NCI-H1092 treated with DMSO at 0.1 percent for 48 hours (cell line): Measurements from ENCODE around the gene HACD2.
A peak's percentile ranks its signal among the peaks of the same experiment; 100 is the strongest.

Source experiments
- DNase-seq: peaks from one replicate; lab custom pipeline; 2025; lab: John Stamatoyannopoulos, UW

Gene HACD2

DNA sequence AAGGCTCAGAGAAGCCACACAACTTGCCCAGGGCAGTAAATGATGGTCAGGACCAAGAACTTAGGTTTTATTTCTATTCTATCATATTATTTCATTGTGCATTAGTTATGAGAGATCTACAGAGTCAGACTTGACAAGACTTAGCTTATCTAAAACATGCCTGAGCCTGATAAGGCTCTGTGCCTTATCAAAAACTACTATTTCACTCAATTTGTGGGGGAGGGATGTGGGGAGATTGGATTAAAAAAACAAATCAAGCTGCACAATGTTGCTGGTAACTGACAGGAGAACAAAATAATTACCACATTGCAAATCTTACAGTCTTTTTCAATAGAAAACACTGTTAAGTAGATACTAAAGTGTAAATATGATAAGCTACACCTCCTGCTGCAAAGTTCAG is 16.0 kb downstream of the HACD2 start:
- DNase-seq, result no peak

DNA sequence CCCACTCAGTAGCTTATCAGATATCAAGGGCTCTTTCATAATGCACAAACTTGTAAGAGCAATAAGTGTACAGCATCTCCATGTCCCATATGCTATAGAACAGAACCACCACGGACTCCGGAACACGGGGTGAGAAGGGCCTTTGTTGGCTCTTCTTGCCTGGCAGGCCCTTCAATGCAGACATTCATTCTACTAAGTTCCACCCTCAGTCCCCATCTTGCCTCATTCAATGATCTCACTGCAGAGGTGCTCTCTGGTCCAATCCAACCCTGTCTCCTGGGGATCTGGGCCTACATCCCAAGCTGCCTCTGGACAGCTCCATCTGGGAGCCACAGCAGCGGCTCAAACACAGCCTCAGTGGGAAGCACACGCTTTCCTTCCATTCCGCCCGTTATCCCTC is 16.8 kb downstream of the HACD2 start:
- no peak for DNase-seq

DNA sequence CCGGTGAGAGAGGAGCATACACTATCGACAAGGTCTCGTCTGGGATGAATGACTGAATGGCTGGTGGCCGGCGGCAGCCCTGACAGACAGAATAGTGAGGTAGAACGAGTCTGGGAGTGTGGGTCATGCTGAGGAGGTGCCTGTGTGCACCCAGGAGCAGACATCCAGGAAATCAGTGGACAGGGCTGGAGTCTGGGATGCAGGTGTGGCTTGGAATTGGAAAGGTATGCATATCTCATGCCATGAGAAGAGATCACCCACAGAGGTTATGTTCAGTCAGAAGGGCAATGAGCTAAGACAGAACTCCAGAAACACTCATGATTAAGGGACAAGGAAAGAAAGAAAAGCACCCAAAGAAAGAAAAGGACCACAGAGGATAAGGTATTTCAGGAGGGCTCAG is 20.8 kb downstream of the HACD2 start:
- no peak for DNase-seq

DNA sequence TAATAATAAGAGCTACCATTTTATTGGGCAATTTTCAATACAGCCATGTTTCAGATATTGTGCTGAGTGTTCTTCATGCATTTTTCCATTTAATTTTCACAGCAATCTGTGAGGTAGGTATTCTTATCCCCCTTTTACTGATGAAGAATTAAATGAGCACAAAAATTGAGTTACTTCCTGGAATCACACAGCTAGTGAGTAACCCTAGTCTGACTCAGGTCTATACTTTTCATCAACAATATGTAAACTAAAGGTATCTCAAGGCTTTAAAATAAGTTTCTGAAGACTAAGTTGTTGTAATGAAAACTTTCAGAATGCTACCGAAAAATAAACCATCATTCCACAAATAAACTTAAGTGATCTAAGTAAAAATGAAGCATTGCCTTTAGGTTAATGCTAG is 22.3 kb downstream of the HACD2 start:
- no peak for DNase-seq

DNA sequence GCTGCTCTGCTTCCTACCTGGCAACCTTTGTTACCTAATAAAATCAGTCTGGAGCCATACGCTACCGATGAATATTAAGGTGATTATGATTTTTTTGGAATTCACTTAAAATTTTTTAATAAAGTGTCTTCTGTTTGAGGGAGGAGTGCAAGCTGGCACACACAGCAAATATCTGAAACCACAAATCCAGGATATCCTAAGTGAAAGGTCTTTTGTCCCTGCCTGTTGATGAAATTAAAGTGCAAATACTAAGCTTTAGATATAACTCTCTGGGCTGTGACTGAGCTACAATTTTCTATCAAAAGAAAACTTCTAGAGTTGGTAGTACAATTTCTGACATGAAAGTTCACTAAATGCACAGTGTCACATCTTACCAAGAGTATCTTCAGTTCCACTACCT is 23.7 kb downstream of the HACD2 start:
- no peak for DNase-seq

DNA sequence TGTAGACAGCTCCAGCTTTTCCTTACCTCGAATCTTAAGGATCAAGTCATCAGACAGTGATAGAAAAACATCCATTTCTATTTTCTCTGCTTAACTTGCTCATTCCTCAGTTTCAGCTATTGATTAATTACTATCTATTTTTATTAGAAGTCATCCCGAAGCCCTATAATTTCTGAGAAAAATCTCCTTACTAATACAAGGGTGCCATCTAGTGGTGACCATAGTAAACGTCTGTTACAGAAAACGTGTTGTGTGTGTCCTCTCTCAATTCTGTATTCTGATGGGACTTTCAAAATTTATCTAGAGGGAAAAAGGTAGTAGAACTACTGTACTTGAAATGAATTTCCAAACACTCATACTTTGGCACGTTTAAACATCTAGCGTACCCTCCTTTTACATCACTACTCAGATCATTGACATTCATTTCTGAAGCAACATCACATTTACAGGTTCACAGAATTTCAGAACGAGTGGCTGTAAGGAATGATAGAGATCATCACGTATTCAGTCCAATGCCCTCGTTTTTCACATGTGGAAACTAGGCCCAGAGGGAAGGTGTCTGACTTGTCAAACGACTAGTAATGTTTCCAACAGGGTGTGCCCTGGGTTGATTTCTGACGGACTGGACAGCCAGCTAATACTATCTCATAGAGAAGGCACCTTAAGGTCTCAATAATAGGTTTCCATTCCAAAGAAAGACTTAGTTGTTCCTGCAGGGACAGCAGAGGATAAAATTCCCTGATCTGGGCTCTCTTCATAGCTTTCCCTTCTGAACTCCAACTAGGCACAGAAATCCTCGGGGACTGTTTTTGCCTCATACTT is 25.6 kb downstream of the HACD2 start:
- DNase-seq, result peak; percentile 41

DNA sequence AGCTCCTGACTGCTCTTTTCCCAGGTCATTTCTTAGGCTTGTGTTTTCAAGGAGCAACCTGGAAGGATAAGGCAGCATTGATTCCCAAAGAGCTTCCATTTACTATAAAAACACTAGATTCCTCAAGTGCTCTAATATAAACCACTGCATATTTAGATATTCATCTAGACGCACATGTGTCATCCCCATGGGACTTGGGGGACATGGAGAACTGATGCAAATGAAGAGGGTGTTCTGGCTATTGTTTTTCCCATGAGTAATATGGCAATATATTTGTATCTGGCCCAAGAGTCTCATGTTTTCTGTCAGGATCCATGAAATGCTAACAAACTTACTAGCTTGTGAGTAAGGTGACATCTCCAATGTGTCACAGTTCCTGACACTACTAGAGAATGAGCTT is 31.3 kb downstream of the HACD2 start:
- DNase-seq, result no peak

DNA sequence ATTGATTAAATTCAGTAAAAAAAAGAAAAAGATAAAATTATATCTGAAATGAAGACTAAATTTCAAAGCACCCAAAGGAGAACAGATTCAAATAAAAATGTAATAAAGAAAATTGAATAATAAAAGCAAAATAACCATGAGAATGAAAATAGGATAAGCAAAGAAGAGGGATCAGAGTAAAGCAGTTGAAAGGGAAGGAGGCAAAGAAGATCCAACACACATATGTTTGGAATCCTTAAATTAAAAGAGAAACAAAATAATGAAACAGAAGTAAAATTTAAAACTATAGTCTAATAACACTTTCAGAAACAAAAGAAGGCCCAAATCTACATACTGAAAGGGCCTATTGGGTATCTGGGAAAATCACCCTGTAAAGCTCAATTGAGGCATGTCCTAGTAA is 32.1 kb downstream of the HACD2 start:
- no peak for DNase-seq

DNA sequence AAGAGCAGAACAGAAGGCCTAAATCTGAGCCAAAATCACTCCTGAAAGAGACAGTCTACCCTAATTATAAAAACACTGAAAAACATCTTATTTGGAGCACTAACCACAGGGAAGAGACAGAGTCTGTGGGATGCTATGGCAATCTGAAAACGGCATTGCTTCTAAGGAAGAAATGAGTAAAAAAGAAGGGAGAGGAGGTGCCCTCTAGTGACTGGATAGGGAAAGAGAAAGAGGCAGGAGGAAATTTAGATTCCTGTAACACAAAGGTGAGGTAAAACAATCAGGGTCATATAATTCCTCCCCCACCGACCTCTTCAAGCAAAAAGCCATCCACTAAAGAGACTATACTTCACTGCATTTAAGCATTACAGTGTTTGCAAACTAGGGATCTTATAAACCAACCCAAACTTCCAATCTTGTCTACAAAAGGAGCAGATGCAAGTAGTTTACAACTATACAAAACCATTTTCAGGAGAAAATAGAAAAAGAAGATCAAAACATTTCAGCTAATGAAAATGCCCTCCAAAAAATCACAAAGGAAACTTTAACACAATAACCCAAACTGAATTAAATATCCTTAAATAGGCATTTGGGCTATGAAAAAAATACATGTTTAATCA is 32.6 kb downstream of the HACD2 start:
- DNase-seq, result no peak

DNA sequence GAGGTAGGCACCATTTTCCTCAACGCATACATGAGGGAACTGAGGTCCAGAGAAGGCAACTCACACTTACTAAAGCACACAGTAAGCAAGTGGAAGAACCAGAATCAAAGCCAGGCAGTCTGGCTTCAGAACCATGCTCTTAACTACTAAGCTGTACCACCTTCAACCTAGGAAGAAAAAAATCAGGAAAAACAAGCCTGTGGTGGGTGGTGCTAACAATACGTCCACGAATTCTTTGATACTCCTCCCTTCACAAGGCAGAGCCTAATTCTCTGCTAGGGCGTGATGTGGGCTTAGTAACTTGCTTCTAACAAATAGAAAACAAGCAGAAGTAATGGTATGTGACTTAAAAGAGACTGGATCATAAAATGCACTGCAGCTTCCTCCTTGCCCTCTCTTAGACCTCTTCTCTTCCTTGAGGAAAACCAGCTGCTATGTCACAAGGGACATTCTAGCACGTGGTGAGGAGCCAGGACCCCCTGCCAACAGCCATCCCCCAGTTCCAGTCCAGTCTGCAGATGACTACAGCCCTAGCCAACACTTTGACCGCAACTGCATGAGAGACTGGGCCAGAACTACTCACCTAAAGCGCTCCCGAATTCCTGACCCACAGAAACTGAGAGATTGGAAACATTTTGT is 36.9 kb downstream of the HACD2 start:
- DNase-seq, result no peak

DNA sequence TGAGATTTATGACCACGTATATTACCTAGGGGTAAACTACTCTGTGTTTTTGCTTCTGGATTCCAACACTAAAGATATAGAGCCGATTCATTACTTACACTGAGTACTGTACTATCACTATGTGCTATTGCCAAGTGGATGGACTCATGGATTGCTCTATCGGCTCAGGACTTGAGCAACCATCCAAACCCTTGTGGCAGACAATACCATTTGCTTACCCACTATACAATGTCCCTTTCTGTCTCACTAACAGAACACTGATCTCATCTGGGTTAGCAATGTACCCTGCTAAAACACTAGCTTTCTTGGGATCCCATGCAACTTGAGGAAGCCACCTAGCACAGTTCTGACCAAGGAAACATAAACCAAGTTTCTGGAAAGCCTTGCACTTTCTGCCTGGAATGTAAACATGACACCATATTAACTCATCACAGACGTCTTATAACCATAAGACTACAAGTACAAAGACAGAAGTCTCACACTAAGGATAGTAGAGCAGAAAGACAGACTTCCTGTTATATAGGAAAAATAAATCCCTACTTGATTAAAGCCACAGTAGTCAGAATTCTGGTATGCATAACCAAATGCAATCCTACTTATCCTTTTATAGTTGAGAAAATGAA is 38.6 kb downstream of the HACD2 start:
- DNase-seq, result no peak

DNA sequence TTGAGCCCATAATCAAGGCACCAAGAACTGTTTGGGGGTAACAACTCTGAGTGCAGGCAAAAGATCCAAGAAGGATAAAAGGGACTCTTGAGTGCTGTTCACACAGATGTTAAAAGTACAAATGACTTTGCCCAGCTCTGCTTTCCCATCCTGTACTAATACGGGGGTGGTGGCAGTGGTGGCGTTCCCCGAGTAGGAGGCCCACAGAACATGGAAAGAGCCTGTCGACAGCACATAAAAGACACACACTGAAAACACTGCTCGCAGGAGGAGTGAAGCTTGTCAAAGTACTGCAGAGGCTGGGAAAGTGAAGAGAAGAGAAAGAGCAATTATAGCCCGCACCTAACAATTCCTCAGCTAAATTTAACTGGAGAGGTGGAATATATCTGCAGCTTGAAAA is 40.9 kb downstream of the HACD2 start:
- DNase-seq, result no peak

DNA sequence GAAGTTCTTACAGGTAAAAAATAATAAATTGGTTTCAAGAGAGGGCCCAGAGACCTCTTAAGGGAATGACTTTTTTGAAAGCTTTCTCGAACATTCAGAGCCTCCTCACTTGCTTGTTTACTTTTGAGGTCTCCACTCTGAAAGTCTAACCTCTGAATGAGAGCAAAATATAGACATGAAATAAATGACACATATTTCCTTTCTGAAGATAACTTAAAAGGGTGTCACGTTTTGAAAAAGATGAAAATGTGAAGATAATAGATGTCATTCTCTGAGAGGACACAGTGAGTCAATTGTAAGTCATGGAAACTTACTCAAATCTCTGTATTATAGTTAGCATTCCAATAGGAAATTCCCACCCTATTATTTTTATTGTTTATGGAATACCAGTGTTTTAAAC is 44.6 kb downstream of the HACD2 start:
- DNase-seq, result no peak

DNA sequence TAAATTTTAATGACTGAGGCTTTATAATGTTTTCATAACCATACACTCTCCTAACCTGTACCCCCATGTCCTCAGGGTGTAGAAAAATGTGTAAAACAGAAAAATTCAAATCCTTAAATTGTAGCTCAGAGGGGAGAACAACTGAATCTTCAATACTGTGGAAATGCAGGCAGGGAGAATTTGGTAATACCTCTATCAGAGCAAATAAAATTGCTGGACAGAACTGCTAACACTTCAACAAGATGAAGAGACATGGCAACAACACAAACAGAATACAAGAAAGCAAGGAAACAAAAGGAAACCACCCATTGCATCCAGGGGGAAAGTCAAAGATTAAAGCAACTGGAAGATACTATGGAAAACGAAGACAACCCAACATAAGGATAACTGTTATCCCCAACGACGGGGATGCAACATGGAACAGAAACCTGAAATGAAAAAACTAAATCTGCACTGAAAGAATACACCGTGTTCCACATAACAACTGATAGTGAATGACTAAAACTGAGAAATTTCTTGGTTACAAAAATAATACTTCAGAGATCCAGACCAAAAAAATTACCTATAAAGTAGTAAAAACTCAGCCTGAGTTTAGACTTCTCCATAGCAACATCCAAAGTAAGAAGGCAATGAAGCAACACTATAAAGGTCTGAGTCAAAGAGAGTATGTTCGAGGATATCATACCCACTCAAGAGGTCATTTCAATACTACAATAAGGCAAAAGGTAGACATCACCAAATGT is 48.5 kb downstream of the HACD2 start:
- no peak for DNase-seq

DNA sequence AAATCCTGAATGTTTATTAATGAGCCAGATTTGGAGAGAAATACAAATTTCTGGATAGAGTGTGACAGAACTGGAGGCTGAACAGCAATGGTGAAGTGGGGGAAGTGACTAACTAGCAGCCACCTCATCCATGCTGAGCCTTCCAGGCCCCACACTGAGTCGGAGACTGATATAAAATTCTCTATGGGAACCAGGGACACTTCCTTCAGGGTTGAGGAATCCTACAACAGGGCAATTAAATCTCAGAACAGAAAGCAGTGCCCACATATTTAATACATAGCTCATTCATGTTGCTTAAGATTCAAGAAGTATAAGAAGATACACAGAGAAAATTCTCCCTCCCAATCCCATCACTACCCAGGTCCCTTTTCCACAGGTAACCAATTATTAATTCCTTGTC is 49.3 kb downstream of the HACD2 start:
- no peak for DNase-seq

DNA sequence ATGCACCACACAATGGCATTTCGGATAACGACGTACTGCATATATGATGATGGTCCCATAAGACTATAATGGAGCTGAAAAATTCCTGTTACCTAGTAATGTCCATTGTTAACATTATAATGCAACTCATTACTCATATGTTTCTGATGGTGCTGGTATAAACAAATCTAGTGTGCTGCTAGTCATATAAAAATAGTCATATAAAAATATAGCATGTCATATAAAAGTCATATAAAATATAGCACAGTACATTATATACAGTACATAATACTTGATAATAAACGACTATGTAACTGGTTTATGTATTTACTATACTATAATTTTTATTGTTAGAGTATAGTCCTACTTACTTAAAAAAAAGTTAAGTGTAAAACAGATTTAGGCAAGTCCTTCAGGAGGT is 50.6 kb downstream of the HACD2 start:
- DNase-seq, result no peak

DNA sequence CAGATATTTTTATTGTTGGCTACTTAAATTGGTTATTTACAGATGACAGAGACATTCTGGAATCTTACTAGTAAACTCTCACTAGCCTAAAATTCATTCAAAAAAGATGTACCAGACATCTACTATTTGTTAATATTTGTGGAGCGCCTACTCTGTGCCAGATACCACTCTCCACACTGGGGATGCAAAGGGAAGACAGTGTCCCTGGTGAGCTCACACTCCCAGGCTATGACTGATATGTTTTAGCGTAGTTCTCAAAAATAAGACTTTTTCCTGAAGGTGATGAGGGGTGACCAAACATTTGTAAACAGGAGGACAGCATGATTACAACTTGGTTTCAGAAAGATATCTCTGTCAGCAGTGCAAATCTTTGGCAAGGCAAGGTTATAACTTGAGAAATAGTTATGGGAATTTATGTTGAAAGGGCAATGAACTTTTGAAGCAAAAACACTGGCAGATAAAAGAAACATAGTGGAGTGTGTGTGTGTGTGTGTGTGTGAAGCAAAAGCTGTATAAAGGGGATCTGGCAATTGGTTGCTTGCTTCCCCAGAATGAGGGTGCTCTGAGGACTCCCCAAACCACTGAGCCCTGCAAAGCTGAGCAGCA is 51.2 kb downstream of the HACD2 start:
- DNase-seq, result no peak

DNA sequence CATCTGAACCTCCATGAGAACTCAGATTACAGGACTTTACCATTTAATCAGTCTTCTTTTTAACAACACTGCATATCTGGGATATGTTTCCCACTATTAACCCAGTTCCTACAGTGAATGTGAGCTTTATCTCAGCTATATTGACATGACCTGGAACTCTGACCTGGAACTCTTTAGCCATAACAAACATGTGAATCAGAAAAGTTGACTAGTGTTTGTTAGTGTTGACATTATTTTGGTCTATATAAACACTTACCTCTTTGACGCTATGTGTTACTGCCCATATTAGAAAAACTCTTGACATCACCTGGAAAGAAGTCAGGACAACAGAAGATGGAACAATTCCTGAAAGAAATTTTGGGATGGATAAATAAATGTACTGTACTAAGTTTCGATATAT is 56.7 kb downstream of the HACD2 start:
- no peak for DNase-seq

DNA sequence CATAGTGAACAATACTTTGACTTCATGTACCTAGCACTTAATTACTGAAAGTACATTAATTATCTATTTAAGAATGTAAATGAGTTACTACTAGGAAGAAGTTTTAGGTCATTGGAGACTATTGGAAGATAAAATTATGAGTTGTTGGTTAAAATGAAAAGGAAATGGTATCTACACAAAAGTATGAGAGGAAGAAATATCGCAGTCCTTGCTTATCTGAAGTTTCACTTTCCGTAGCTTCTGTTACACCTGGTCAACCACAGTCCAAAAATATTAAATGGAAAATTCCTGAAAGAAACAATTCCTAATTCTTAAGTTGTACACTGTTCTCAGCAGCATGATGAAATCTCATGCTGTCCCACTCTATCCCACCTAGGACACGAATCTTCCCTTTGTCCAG is 57.8 kb downstream of the HACD2 start:
- no peak for DNase-seq

DNA sequence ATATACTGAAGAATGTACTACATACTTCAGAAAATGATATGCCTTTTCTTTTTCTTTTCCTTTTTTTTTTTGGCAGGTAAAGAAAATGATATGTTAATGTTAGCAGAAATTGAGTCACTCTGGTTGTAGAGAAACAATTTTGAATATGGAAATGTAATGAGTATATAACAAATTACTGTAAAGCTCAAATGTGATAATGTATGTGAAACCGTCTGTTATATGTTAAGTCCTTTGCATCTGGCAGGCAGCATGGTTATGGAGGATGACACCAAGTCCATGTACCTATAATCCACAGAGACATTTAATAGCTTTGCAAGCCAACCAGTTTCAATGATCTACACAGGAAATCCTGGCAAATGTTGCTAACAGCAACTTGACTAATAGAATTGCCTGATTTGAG is 58.4 kb downstream of the HACD2 start:
- DNase-seq, result no peak

DNA sequence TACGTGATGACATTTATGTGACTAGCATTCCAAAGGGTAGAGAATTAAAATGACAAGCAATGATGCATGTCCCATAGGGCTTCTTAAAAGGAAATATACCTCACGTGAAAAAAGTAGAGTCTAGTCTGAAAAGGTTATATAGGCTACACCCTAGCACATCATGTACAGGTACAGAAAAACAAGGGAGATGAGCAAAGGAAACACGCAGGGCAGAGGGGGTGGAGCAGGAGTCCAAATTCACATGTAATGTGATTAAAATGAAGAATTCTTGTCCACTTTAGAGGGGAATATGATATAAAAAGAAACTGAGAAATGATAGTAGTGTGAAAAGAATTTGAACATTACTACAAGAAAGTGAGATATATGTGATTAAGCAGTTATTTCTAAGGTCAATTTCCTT is 59.4 kb downstream of the HACD2 start:
- no peak for DNase-seq

DNA sequence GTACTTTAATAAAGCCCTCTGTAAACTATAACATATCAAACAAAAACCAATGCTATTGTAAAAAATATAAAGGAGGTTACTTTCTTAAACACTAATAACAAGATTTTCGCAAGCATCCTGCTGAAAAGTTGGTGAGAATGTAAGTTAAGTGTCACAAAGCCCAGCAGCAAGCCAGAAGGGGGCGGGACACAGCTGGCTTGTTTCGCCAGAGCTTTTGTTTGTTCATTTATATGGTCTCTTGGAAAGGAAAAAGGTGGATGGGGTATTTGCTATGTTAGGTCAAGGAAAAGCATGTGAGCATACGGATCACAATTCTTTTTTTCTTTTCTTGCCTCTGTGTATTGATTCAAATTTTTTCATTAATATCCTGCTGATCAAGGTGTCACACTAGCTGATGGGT is 59.9 kb downstream of the HACD2 start:
- DNase-seq, result no peak
